Thymus (tissue), 14 donors: ENCODE results near the gene SP4. TPM values are rescaled to one million over a fixed set of nuclear protein-coding genes. Genes with fewer than 3 reads are reported as not detected.

ENCODE experiments used
- DNase-seq, 9 donors: peaks; one replicate each; pipeline ENCODE4 v3.0.0-alpha.2; 2013; ENCODE audit warnings: low spot score in 9 of 9, low read depth in 6 of 9, missing footprints in 1 of 9
- H3K27ac ChIP-seq, 2 donors: one replicate each; pipeline ENCODE4 v1.5.1; 2013; ENCODE audit warnings: control low read depth in 1 of 2, low read depth in 1 of 2, low read length in 1 of 2, mild to moderate bottlenecking in 1 of 2, moderate library complexity in 1 of 2
- H3K27me3 ChIP-seq, 2 donors: one replicate each; pipeline ENCODE4 v1.5.1; 2013; ENCODE audit warnings: low read length in 1 of 2; ENCODE audit not compliant: control insufficient read depth in 2 of 2, insufficient read depth in 1 of 2
- H3K36me3 ChIP-seq, 2 donors: one replicate each; pipeline ENCODE4 v1.5.1; 2013; ENCODE audit warnings: low read length in 1 of 2, mild to moderate bottlenecking in 1 of 2, moderate library complexity in 1 of 2; ENCODE audit not compliant: control insufficient read depth in 2 of 2, insufficient read depth in 2 of 2
- H3K4me1 ChIP-seq, 2 donors: one replicate each; pipeline ENCODE4 v1.5.1; 2013; ENCODE audit warnings: low read length in 2 of 2; ENCODE audit not compliant: control insufficient read depth in 2 of 2, insufficient read depth in 2 of 2
- H3K4me3 ChIP-seq, 2 donors: one replicate each; pipeline ENCODE4 v1.5.1; 2013; ENCODE audit warnings: low read length in 2 of 2, control low read depth in 1 of 2, mild to moderate bottlenecking in 1 of 2
- H3K9me3 ChIP-seq, 2 donors: one replicate each; pipeline ENCODE4 v1.5.1; 2013; ENCODE audit warnings: low read length in 1 of 2, mild to moderate bottlenecking in 1 of 2; ENCODE audit not compliant: control insufficient read depth in 2 of 2, insufficient read depth in 1 of 2
- WGBS: extraction: QIAGEN DNeasy Blood & Tissue Kit; methylation state at CpG from one replicate; pipeline ENCODE4 v1.1.7; 2013; 5-methylcytosine and 5-hydroxymethylcytosine counted together
- long read RNA-seq, 10 donors: transcript quantifications; one replicate each; lab custom pipeline, GENCODE V29; 2026
- polyA plus RNA-seq: library from polyadenylated mRNA; stranded (reverse); fragments of 200-250 nt; gene quantifications from one replicate; pipeline ENCODE4 v1.2.3, GENCODE V29; 2013
- total RNA-seq: library from RNA; stranded (reverse); fragments of 120-200 nt; gene quantifications from one replicate; pipeline ENCODE4 v1.2.4, GENCODE V29; 2013
- donor health status: healthy.

The SP4 gene
- total RNA-seq (21.2 TPM), polyA plus RNA-seq (9.1 TPM)
- long read RNA-seq, donor 1, result 0 reads
- long read RNA-seq, donor 2, result 0 reads
- long read RNA-seq, donor 3, result 0 reads
- long read RNA-seq, donor 4, result 0 reads
- long read RNA-seq, donor 5, partial matches to known transcripts, result 0 of 1 reads
- long read RNA-seq, donor 5, other reads (novel, unspliced or antisense), result 0 of 1 reads
- long read RNA-seq, donor 6, result 0 reads
- long read RNA-seq, donor 7, partial matches to known transcripts, result 0 of 1 reads
- long read RNA-seq, donor 7, other reads (novel, unspliced or antisense), result 0 of 1 reads
- long read RNA-seq, donor 8, result 0 reads
- long read RNA-seq, donor 9, full-length matches to known transcripts, result 1 of 8 reads
- long read RNA-seq, donor 9, partial matches to known transcripts, result 7 of 8 reads
- long read RNA-seq, donor 9, other reads (novel, unspliced or antisense), result 0 of 8 reads
- long read RNA-seq, donor 10, full-length matches to known transcripts, result 2 of 27 reads
- long read RNA-seq, donor 10, partial matches to known transcripts, result 25 of 27 reads
- long read RNA-seq, donor 10, other reads (novel, unspliced or antisense), result 0 of 27 reads

- WGBS, result under 1% methylated on average over 62 of the region's 63 CpGs
- no peaks in the 10 kb centered on the region for H3K27me3 ChIP-seq
- DNase-seq, result peak; percentile 70 to 95 (median 87)
- H3K4me1 ChIP-seq, result peaks cover 22 to 33% of the 10 kb centered on the region in 2 donors
- H3K36me3 ChIP-seq, result peaks cover 7 to 16% of the 10 kb centered on the region in 2 donors
- H3K9me3 ChIP-seq, result no peaks in the 10 kb centered on the region
- peak within 1 kb of the TSS; percentile 62 to 77 for H3K4me3 ChIP-seq
- H3K27ac ChIP-seq, result peak within 1 kb of the TSS; percentile 98 to 99
These were observed at the start of gene SP4 for GRCh38 chr7:21427871-21428658. Gene SP4, plus strand, starts transcription at chr7:21428083. Its CDS starts 169 bp downstream, at chr7:21428252.

GRCh38 chr7:21383227-21384220, 44.4 kb upstream of the SP4 start:
- Histone ChIP-seq H3K9me3 (no peaks in the 10 kb centered on the region), H3K36me3 (no peaks in the 10 kb centered on the region), H3K4me1 (no peaks in the 10 kb centered on the region), H3K27me3 (no peaks in the 10 kb centered on the region), H3K4me3 (no peak overlapping the region), H3K27ac (no peak overlapping the region)
- 88% methylated on average over 2 of the region's 2 CpGs for WGBS
- peak in 1 of 9 donors; percentile 24 for DNase-seq

DNA sequence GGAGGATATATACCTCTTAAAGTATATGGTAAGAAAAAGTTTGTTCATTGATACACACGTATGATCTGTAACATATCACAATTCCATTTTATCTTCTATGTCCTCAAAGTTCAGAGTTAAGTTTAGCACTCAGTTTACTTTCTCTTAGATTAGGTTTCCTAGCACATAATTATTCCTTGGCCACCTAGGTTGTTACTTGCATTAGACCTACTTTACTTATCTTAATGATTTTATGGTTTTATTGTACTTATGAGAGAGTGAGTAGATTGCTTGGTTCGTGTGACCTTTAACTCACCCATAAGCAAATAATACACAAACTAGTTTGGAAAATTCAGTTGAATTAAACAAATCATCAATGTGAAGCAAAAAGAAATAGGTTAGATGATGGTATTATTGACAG, 33.9 kb upstream of the SP4 start:
- no peaks in the 10 kb centered on the region for H3K4me1 ChIP-seq
- H3K4me3 ChIP-seq, result no peak overlapping the region
- no peaks in the 10 kb centered on the region for H3K27me3 ChIP-seq
- H3K27ac ChIP-seq, result no peak overlapping the region
- DNase-seq, result no peak
- WGBS, result 49% methylated on average over 2 of the region's 2 CpGs
- H3K9me3 ChIP-seq, result no peaks in the 10 kb centered on the region
- H3K36me3 ChIP-seq, result no peaks in the 10 kb centered on the region

GRCh38 chr7:21401944-21402343, 25.9 kb upstream of the SP4 start:
- Histone ChIP-seq H3K4me1 (no peaks in the 10 kb centered on the region), H3K27ac (no peak overlapping the region), H3K9me3 (peaks cover 0 to 5% of the 10 kb centered on the region in 2 donors), H3K4me3 (no peak overlapping the region), H3K36me3 (no peaks in the 10 kb centered on the region), H3K27me3 (no peaks in the 10 kb centered on the region)
- DNase-seq, result no peak
- WGBS, result 89% methylated on average over 5 of the region's 5 CpGs

GRCh38 chr7:21407796-21408480, 19.9 kb upstream of the SP4 start:
- 95% methylated on average over 4 of the region's 4 CpGs for WGBS
- peaks cover 0 to 2% of the 10 kb centered on the region in 2 donors for H3K9me3 ChIP-seq
- H3K27me3 ChIP-seq, result no peaks in the 10 kb centered on the region
- H3K27ac ChIP-seq, result no peak overlapping the region
- H3K4me1 ChIP-seq, result peaks cover 18 to 23% of the 10 kb centered on the region in 2 donors
- no peaks in the 10 kb centered on the region for H3K36me3 ChIP-seq
- H3K4me3 ChIP-seq, result no peak overlapping the region
- DNase-seq, result no peak

DNA sequence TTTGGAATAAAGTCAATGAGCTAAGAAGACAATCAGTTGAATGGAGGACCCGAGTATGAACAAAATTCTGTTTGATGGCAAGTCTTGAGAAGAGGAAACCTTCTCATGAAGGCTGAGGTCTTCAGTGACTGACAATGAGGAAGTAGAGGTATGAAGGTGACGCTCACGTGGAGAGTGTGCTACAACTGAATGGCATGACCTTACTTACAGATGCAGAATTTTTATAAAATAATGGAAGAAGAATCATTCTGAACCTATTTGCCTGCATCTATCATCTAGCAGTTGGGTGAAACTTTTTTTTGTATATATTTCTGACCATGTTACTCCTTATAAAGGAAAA, 19.4 kb upstream of the SP4 start:
- peak in 1 of 9 donors; percentile 39 for DNase-seq
- Histone ChIP-seq H3K27ac (no peak overlapping the region), H3K9me3 (peaks cover 0 to 2% of the 10 kb centered on the region in 2 donors), H3K36me3 (no peaks in the 10 kb centered on the region), H3K4me3 (no peak overlapping the region), H3K27me3 (no peaks in the 10 kb centered on the region), H3K4me1 (peaks cover 22 to 28% of the 10 kb centered on the region in 2 donors)
- 76% methylated on average over 3 of the region's 3 CpGs for WGBS

GRCh38 chr7:21412410-21412851, 15.5 kb upstream of the SP4 start:
- Histone ChIP-seq H3K4me3 (no peak overlapping the region), H3K27ac (peak overlapping the region; percentile 61 to 98), H3K36me3 (no peaks in the 10 kb centered on the region), H3K9me3 (no peaks in the 10 kb centered on the region), H3K27me3 (no peaks in the 10 kb centered on the region), H3K4me1 (peaks cover 33 to 39% of the 10 kb centered on the region in 2 donors)
- DNase-seq, result peak; percentile 51 to 91 (median 77)
- 15% methylated on average over 1 of the region's 1 CpG for WGBS

- no peak for DNase-seq
- H3K27ac ChIP-seq, result peak overlapping the region; percentile 98
- no peaks in the 10 kb centered on the region for H3K27me3 ChIP-seq
- peaks cover 37 to 42% of the 10 kb centered on the region in 2 donors for H3K4me1 ChIP-seq
- no peaks in the 10 kb centered on the region for H3K36me3 ChIP-seq
- 55% methylated on average over 2 of the region's 2 CpGs for WGBS
- H3K9me3 ChIP-seq, result no peaks in the 10 kb centered on the region
- H3K4me3 ChIP-seq, result peak overlapping the region; percentile 3 to 19
These were observed 14.9 kb upstream of the SP4 start for GRCh38 chr7:21412957-21413356.
